Stimulated activated CD4-positive, alpha-beta T cell treated with anti-CD3 and anti-CD28 coated beads, Interleukin-12 subunit alpha, Interleukin-12 subunit beta, amount 100 ng/mL, for 48 hours (primary cell): Measurements from ENCODE around the gene ARID5B.
A peak's percentile ranks its signal among the peaks of the same experiment; 100 is the strongest.

Experiments used
- DNase-seq, 3 donors: peaks; one replicate each; pipeline ENCODE4 v3.0.0-alpha.2; 2020; ENCODE audit warnings: low read depth in 2 of 3, low spot score in 1 of 3

ARID5B gene

DNA sequence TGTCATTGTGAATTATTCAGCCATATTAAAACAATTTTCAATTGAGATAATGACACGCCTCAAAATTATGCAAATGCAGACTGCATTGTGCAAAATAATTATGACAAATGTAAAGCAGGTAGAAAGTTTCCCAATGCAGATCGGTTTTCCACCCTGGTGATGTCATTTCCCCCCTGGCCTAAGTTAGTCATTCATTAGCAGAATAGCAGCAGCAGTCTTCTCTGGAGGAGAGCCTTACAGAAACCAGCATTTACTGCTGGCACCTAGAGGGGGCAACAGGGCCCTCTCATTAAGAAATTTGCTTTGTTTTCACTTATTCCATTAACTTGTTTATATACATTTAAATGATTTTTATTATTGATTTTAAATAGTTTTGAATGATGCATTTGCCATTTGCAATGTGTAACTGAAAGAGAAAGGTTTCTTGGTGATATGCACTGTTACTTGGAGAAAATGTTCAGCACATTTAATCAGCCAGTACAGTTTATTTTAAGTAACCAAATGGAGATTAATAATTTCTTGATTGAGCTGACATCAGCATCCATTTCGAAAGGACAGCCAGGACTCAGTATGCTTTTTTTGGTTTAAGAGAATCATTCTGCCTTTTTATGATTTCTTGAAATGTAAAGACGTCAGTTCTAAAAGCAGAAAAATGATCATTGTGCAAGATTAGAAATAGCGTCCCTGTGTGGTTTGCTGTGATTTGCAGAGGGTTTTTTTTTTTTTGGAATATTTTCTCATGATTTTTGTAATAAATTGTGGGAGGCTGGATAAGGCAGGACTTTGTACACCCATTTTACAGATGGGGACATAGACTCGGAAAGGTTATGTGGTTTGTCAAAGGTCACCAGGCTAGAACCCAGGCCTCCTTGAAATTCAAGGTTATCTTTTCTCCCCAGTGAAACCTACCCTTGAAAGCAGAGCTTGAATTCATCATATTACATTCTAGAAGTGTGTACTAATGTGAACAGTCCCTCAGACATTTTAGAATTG lies 3.5 kb downstream of the ARID5B start:
- peak in 2 of 3 donors; percentile 54 to 61 for DNase-seq

- no peak for DNase-seq
These were observed 4.5 kb downstream of the ARID5B start for GRCh38 chr10:61905837-61906561.

DNA sequence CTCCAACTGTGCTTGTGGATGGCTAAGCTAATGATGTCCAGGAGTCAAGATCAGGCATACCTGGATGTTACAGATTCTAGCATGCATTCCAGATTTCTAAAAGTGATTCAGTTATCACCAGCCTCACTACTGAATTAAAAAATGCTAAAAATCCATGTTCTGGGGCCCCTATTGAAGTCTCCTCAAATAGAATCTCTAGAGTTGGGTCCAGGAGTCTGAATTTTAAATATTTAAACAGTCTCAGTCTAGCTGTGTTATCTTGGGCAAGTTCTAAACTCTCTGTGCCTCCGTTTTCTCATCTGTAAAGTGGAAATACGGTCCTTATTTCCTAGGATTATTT lies 5.0 kb downstream of the ARID5B start:
- no peak for DNase-seq

- no peak for DNase-seq
These were observed 5.5 kb downstream of the ARID5B start for GRCh38 chr10:61907011-61907410.

DNA sequence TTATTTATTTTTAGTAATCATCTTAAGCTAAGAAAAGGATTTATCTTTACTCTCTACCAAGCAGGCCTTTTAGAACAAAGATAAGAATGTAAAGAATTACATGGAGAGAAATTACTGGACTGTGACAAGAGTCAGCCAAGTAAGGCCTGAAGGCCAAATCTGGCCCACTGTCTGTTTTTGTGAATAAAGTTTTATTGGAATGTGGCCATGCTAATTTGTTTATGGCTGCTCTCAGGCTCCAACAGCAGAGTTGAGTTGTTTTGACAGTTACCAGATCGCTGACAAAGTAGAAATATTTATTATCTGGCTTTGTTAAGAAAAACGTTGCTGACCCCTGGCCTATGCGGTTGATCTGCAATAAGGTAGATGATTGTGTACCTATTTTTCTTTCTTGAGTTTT lies 6.1 kb downstream of the ARID5B start:
- no peak for DNase-seq

GRCh38 chr10:61910226-61910805 lies 8.8 kb downstream of the ARID5B start:
- no peak for DNase-seq

GRCh38 chr10:61910894-61911293 lies 9.4 kb downstream of the ARID5B start:
- DNase-seq: no peak

DNA sequence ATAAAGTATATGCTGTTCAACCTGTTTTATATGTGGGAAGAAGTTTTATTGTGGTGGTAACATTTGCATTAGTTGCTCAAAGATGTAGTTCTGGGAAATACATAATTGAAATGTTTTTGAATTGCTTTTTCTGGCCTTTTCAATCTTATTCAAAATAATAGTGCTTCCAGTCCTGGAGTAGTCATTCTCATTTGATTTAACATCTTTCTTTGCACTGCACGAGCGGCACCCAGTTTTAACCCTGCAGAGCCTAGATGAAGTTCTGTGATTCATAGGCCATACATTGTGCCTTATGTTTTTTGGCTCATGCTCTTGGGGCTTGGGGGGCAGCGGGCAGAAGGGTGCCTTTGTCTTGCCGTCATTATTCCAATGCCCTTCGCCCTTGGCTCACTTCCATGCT lies 9.9 kb downstream of the ARID5B start:
- no peak for DNase-seq

DNA sequence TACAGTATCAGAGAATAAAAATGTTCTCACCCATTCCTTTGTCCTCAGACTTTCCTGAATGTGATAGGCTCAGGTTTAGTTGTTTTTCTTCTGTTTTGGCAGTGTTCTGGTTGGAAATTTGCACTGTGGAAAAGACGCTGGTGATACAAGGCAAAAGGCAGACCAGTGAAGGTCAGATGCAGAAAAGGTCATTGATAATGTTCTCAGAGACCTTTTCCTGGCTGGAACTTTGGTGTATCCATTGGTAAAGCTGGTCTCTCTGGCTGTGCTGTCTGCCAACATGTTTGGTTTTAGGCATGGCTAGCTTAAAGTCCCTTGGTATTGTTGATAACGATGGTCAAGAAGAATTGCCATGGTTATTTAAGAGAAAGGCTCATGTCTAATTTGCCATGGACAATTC lies 11.5 kb downstream of the ARID5B start:
- DNase-seq: no peak

- no peak for DNase-seq
These were observed 16.6 kb downstream of the ARID5B start for GRCh38 chr10:61918140-61918539.

GRCh38 chr10:61918989-61919388 lies 17.5 kb downstream of the ARID5B start:
- no peak for DNase-seq

GRCh38 chr10:61919646-61920215 lies 18.2 kb downstream of the ARID5B start:
- no peak for DNase-seq

DNA sequence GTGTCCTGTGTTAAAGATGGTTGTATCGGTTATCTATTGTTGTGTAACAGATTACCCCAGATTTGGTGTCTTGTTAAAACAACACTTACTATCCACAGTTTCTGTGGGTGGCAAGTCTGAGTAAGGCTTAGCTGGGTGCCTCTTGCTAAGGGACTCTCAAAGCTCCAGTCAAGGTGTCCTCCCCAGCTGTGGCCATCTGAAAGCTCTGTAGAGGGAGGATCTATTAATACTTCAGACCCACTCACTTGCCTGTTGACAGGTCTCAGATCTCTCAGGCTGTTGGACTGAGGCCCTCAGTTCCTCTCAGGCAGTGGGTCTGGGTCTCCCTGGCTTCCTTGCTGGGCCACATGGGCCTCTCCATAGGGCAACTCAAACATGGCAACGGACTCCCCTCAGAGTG lies 19.6 kb downstream of the ARID5B start:
- DNase-seq: no peak

GRCh38 chr10:61923210-61923949 lies 21.9 kb downstream of the ARID5B start:
- no peak for DNase-seq

- DNase-seq: no peak
These were observed 22.4 kb downstream of the ARID5B start for GRCh38 chr10:61923950-61924274.

DNA sequence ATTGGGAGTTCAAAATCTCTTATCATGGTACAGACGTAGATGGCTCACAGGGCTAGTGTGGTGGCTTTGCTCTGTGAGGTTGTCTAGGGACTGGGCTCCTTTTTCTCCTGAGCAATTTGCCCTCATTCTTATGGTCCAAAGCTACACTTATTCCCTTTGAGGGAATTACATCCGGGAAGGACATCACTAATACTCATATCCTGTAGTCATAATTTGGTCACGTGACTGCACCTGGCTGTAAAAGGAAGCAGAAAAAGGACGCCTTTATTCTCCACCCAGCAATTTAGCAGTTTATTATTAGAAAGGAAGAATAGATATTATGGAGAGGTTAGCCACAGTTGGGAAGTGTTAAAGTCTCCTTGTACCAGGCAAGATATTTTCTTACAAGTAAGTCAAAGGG lies 28.1 kb downstream of the ARID5B start:
- DNase-seq: no peak

DNA sequence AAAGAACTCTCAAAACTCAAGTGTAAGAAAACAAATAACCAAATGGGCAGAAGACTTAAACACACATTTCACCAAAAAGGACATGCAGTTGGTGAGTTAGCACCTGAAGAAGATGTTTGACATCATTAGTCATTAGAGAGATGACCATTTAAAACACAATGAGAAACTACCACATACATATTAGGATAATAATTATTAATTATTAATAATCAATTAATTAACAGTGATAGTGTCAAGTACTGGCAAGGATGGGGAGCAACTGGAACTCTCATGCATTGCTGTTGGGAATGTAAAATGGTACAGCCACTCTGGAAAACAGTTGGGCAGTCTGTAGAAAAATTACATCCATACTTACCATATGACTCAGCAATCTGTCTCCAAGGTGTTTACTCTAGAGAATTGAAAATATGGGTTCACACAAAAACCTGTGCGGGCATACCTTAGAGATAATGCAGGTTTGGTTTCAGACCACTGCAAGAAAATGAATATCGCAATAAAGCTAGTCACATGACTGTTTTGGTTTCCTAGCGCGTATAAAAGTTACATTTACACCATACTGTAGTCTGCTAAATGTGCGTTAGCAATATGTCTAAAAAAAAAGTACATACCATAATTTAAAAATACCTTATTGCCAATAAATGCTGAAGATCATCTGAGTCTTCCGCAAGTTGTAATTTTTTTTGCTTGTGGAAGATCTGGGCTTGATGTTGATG lies 30.3 kb downstream of the ARID5B start:
- no peak for DNase-seq

- no peak for DNase-seq
These were observed 32.5 kb downstream of the ARID5B start for GRCh38 chr10:61933859-61934555.

- DNase-seq: no peak
These were observed 33.6 kb downstream of the ARID5B start for GRCh38 chr10:61935077-61935476.

DNA sequence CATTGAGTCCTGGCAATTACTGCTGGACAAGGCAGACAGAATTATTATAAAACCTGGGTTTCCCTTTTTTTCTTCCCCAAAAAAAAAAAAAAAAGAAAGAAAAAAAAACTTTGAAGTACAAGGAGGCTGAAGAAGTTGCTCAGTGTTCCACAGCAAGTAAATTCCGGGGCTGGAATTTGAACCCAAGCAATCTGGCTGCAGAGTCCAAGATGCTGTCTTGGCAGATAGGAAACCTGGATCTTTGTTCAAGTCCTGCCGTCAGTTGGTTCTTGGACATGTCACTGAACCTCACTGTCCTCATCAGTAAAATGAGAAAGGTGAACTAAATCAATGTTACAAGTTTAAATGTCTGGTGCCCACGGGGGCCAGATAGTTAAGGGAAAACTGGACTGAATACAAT lies 35.3 kb downstream of the ARID5B start:
- no peak for DNase-seq
